GM12891 (cell line): ENCODE results near the gene RBM28.

Source experiments
- PAX5 ChIP-seq: IDR thresholded peaks from 2 replicates; pipeline ENCODE4 v1.6.1; 2011; ENCODE audit warnings: low read length, moderate library complexity, mild to moderate bottlenecking; ENCODE audit not compliant: insufficient read depth, severe bottlenecking
- POLR2A ChIP-seq: IDR thresholded peaks from 2 replicates; pipeline ENCODE4 v1.6.1; 2011; ENCODE audit warnings: low read depth, low read length, control low read depth
- POLR2AphosphoS5 ChIP-seq: IDR thresholded peaks from 2 replicates; pipeline ENCODE4 v1.6.1; 2011; ENCODE audit warnings: low read depth, low read length, control low read depth
- SPI1 ChIP-seq: IDR thresholded peaks from 2 replicates; pipeline ENCODE4 v1.6.1; 2011; ENCODE audit warnings: low read depth, low read length, control low read depth
- TAF1 ChIP-seq: IDR thresholded peaks from 2 replicates; pipeline ENCODE4 v1.6.1; 2011; ENCODE audit warnings: low read depth, low read length, control low read depth

GRCh38 chr7:128388145-128388485 is 44.4 kb upstream of the RBM28 start:
- TF ChIP-seq POLR2A, result no peak
- no peak for TF ChIP-seq POLR2AphosphoS5
- no peak for TF ChIP-seq TAF1
- no peak for TF ChIP-seq PAX5
- no peak for TF ChIP-seq SPI1
